GM23338 (cell line): Measurements from ENCODE around the gene TOMM20L.

ENCODE experiments used
- CREB1 ChIP-seq: fragments of 250-450 bp; sonication (Bioruptor Pico); IDR thresholded peaks from 2 replicates; pipeline ENCODE4 v1.5.0; 2020; ENCODE audit warnings: low read depth, mild to moderate bottlenecking, moderate library complexity
- EZH2 ChIP-seq: fragments of 200-600 bp; sonication (generic); IDR thresholded peaks from one replicate; pipeline ENCODE4 v1.8.0; 2017; ENCODE audit warnings: antibody characterized with exemption, mild to moderate bottlenecking, low read depth; ENCODE audit not compliant: unreplicated experiment
- EZH2phosphoT487 ChIP-seq: fragments of 200-600 bp; sonication (generic); IDR thresholded peaks from one replicate; pipeline ENCODE4 v1.8.1; 2018; ENCODE audit warnings: antibody characterized with exemption; ENCODE audit not compliant: unreplicated experiment
- NANOG ChIP-seq: IDR thresholded peaks from 2 replicates; pipeline ENCODE4 v1.6.1; 2016; ENCODE audit warnings: antibody characterized with exemption, borderline replicate concordance
- POLR2AphosphoS5 ChIP-seq: IDR thresholded peaks from 2 replicates; pipeline ENCODE4 v1.6.1; 2016; ENCODE audit warnings: antibody characterized with exemption, low read depth
- STAT1 ChIP-seq: IDR thresholded peaks from one replicate; pipeline ENCODE4 v1.6.1; 2016; ENCODE audit warnings: antibody characterized with exemption; ENCODE audit not compliant: unreplicated experiment
- ZNF114 ChIP-seq: fragments of 250-450 bp; sonication (Bioruptor Pico); IDR thresholded peaks from 2 replicates; pipeline ENCODE4 v1.5.0; 2020; ENCODE audit warnings: mild to moderate bottlenecking, moderate library complexity
- ZNF331 ChIP-seq: fragments of 250-450 bp; sonication (Bioruptor Pico); IDR thresholded peaks from 2 replicates; pipeline ENCODE4 v1.5.0; 2020; ENCODE audit warnings: low read depth, mild to moderate bottlenecking, moderate library complexity
- TF ChIP-seq, protein P1 (sequence below), 2 experiments: fragments of 200-600 bp in 1 of 2; sonication (generic) in 1 of 2; conservative IDR thresholded peaks; 2 replicates each; pipeline versions ENCODE4 v1.5.1 to v1.6.1; 2016 to 2017; ENCODE audit warnings: antibody characterized with exemption in 2 of 2, low read depth in 2 of 2, mild to moderate bottlenecking in 2 of 2, moderate library complexity in 1 of 2
- TF ChIP-seq, protein P2 (sequence below): IDR thresholded peaks from one replicate; pipeline ENCODE4 v1.6.1; 2018; ENCODE audit warnings: antibody characterized with exemption; ENCODE audit not compliant: unreplicated experiment

DNA sequence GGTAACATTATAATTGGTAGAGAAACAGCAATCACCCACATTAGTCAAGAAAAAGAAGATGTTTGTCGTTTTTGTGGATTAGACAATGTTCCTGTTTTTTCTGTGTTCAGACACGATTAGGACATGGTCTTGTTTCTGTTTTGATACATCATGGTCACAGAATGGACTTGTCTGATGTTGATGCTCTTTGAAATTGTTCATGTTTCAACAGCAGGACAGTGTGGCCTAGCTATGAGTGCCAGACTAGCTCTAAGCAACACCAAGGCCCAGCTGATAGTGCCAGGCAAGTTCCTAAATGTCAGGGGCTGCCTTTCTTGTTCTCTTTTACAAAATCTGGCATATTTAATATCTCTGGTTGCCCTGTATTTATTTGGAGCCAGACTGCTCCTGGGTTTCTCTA, 40.9 kb upstream of the TOMM20L start:
- TF ChIP-seq EZH2 (no peak), EZH2phosphoT487 (no peak), ZNF331 (CRISPR knock-in tag) (no peak), POLR2AphosphoS5 (no peak), CREB1 (CRISPR knock-in tag) (no peak), ZNF114 (no peak), NANOG (no peak), STAT1 (no peak)
- TF ChIP-seq, protein P1, sequence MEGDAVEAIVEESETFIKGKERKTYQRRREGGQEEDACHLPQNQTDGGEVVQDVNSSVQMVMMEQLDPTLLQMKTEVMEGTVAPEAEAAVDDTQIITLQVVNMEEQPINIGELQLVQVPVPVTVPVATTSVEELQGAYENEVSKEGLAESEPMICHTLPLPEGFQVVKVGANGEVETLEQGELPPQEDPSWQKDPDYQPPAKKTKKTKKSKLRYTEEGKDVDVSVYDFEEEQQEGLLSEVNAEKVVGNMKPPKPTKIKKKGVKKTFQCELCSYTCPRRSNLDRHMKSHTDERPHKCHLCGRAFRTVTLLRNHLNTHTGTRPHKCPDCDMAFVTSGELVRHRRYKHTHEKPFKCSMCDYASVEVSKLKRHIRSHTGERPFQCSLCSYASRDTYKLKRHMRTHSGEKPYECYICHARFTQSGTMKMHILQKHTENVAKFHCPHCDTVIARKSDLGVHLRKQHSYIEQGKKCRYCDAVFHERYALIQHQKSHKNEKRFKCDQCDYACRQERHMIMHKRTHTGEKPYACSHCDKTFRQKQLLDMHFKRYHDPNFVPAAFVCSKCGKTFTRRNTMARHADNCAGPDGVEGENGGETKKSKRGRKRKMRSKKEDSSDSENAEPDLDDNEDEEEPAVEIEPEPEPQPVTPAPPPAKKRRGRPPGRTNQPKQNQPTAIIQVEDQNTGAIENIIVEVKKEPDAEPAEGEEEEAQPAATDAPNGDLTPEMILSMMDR (conservative IDR thresholded peaks at IDR 0.05; ENCODE audit: low read depth in 2 of 2), result no peak
- TF ChIP-seq, protein P2, sequence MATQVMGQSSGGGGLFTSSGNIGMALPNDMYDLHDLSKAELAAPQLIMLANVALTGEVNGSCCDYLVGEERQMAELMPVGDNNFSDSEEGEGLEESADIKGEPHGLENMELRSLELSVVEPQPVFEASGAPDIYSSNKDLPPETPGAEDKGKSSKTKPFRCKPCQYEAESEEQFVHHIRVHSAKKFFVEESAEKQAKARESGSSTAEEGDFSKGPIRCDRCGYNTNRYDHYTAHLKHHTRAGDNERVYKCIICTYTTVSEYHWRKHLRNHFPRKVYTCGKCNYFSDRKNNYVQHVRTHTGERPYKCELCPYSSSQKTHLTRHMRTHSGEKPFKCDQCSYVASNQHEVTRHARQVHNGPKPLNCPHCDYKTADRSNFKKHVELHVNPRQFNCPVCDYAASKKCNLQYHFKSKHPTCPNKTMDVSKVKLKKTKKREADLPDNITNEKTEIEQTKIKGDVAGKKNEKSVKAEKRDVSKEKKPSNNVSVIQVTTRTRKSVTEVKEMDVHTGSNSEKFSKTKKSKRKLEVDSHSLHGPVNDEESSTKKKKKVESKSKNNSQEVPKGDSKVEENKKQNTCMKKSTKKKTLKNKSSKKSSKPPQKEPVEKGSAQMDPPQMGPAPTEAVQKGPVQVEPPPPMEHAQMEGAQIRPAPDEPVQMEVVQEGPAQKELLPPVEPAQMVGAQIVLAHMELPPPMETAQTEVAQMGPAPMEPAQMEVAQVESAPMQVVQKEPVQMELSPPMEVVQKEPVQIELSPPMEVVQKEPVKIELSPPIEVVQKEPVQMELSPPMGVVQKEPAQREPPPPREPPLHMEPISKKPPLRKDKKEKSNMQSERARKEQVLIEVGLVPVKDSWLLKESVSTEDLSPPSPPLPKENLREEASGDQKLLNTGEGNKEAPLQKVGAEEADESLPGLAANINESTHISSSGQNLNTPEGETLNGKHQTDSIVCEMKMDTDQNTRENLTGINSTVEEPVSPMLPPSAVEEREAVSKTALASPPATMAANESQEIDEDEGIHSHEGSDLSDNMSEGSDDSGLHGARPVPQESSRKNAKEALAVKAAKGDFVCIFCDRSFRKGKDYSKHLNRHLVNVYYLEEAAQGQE, result no peak
